Kidney (tissue), 14 donors: ENCODE measurements around the gene STEAP1B. TPM values are rescaled to one million over a fixed set of nuclear protein-coding genes. Genes with fewer than 3 reads are reported as not detected.

Source experiments
- DNase-seq, 5 donors: peaks; one replicate each; pipeline ENCODE4 v3.0.0-alpha.2; 2013 to 2020
- FAIRE-seq: peaks from 2 replicates; lab custom pipeline; 2012; peaks lifted over from hg19 to GRCh38; lab: Jason Lieb, UNC
- H3K27ac ChIP-seq, 2 donors: one replicate each; pipeline ENCODE4 v1.7.0; 2013; ENCODE audit warnings: low read depth in 2 of 2, low read length in 2 of 2, inconsistent platforms in 1 of 2
- H3K27me3 ChIP-seq: one replicate; pipeline ENCODE4 v1.7.1; 2013; ENCODE audit warnings: low read length, inconsistent platforms; ENCODE audit not compliant: control insufficient read depth, insufficient read depth
- H3K36me3 ChIP-seq, 3 donors: one replicate each; pipeline versions ENCODE4 v1.7.0 to v1.7.1; 2013; ENCODE audit warnings: low read length in 3 of 3, control low read depth in 1 of 3, inconsistent platforms in 1 of 3; ENCODE audit not compliant: insufficient read depth in 3 of 3, control insufficient read depth in 2 of 3
- H3K4me1 ChIP-seq, 3 donors: one replicate each; pipeline versions ENCODE4 v1.7.0 to v1.7.1; 2013; ENCODE audit warnings: low read length in 3 of 3, inconsistent platforms in 1 of 3, low read depth in 1 of 3; ENCODE audit not compliant: control insufficient read depth in 2 of 3, insufficient read depth in 2 of 3
- H3K4me3 ChIP-seq, 3 donors: one replicate each; pipeline versions ENCODE4 v1.7.0 to v1.8.1; 2013; ENCODE audit warnings: low read length in 3 of 3, control low read depth in 1 of 3, inconsistent platforms in 1 of 3
- H3K9ac ChIP-seq, 3 donors: one replicate each; pipeline versions ENCODE4 v1.7.0 to v1.7.1; 2013; ENCODE audit warnings: low read length in 3 of 3, control low read depth in 1 of 3, inconsistent platforms in 1 of 3
- H3K9me3 ChIP-seq, 3 donors: one replicate each; pipeline versions ENCODE4 v1.7.0 to v1.7.1; 2013; ENCODE audit warnings: low read length in 3 of 3, control low read depth in 1 of 3, inconsistent platforms in 1 of 3; ENCODE audit not compliant: control insufficient read depth in 2 of 3, insufficient read depth in 1 of 3
- CTCF ChIP-seq: IDR thresholded peaks from 3 replicates; pipeline ENCODE4 v1.5.1; 2012; ENCODE audit warnings: mild to moderate bottlenecking, moderate library complexity, borderline replicate concordance; ENCODE audit not compliant: insufficient read depth; ENCODE audit errors: extremely low read depth
- intact Hi-C: fragments of 100-400 bp; cut with DNase I; formaldehyde crosslinking; loops from one replicate; pipeline ENCODE4 v1.11.1; 2022
- polyA plus RNA-seq: library from polyadenylated mRNA; stranded (reverse); fragments of 350-450 nt; fragmentation: Illumina TruSeq; extraction: RNeasy Lipid Tissue Mini Kit (QIAGEN cat#74804); gene quantifications from one replicate; pipeline ENCODE4 v1.2.3, GENCODE V29; 2014; ENCODE audit warnings: low read depth, low replicate concordance; ENCODE audit not compliant: insufficient read depth
- total RNA-seq: library from RNA; stranded (reverse); fragmentation: NEBNext Ultra II Directional; extraction: Animal tissue kit (Norgen Biotek cat#: 25700); gene quantifications from one replicate; pipeline ENCODE4 v1.2.1, GENCODE V29; 2021
- donor health status: control.
- donor health status: control.
- donor health status: control.
- donor health status: control.
- donor health status: control.
- donor health status: DM: yes; HTN: yes; CAD: no.
- donor health status: Normal renal cell carcinoma (clear cell type).

The STEAP1B gene
- total and polyA plus RNA-seq, 2 donors from 2014 or later: 0.79 TPM; not detected in 1

DNA sequence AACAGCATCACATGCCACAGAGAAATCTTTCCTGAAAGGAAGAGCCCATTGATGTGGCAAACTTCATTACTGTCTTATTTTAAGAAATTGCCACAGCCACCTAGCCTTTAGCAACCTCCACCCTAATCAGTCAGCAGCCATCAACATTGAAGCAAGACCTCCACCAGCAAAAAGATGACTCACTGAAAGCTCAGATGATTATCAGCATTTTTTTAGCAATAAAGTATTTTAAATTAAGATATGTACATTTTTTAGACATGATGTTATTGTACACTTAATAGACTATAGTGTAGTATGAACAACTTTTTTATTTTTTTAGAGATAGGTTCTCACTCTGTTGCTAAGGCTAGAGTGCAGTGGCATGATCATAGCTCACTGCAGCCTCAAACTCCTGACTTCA lies 14.8 kb downstream of the STEAP1B start:
- no peak overlapping the region for H3K9ac ChIP-seq

DNA sequence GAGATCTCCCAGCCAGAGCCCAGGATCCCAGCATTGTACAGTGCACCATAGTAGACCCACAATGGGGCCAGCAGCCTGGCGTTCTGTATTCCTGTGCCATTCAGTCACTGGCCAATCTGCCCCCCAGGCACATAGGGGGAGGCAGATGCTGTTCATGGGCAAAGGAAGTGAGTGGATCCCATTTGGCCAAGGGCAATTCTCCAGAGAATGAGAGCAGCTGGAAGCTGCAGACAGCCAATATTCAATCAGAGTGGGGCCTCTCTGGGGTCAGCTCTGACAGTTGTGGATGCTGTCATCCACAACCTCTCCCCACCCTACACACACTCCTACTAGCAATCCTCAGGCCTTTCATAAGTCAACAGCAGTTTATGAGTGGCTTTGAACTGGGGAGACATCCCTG lies 17.5 kb downstream of the STEAP1B start:
- no peaks in the 10 kb centered on the region for H3K4me1 ChIP-seq
- no peak overlapping the region for H3K4me3 ChIP-seq
- DNase-seq: no peak
- no peaks in the 10 kb centered on the region for H3K27me3 ChIP-seq
- no peak for TF ChIP-seq CTCF
- no peaks in the 10 kb centered on the region for H3K9me3 ChIP-seq
- intact Hi-C loops: no loop called here
- H3K27ac ChIP-seq: no peak overlapping the region
- H3K36me3 ChIP-seq: no peaks in the 10 kb centered on the region
- H3K9ac ChIP-seq: no peak overlapping the region
- FAIRE-seq: no peak

More for the DNA sequence above, 14.8 kb downstream of the STEAP1B start:
- Histone ChIP-seq H3K27me3 (no peaks in the 10 kb centered on the region), H3K9me3 (no peaks in the 10 kb centered on the region), H3K4me1 (no peaks in the 10 kb centered on the region), H3K27ac (no peak overlapping the region), H3K4me3 (no peak overlapping the region), H3K36me3 (no peaks in the 10 kb centered on the region)
- DNase-seq (no peak), FAIRE-seq (no peak)
- TF ChIP-seq CTCF: no peak
- intact Hi-C loops: loop anchor here (5.0 kb wide), 1 partner anchor 373 kb away; no protein-coding TSS in a partner anchor

DNA sequence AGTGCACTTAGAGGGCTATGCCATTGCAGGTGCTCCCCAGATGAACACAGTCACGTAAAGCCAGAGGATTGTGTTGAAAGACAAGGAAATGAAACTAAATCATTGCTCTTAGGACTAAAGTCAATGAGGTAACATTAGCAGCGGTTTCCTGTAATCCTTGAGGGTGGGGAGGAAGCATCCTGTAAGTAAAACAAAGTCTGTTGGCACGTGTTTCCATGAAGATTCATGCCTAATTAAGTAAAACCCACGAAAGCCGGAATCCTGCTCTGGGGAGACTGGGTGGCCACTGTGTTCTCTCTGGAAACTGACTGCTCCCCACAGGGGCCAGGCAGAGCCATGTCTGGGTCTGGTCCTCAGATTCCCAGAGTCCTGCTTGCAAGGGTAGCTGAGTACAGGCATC lies 18.3 kb downstream of the STEAP1B start:
- DNase-seq (peak in 3 of 5 donors; percentile 24 to 61 (median 48)), FAIRE-seq (no peak)
- Histone ChIP-seq H3K4me3 (no peak overlapping the region), H3K9me3 (no peaks in the 10 kb centered on the region), H3K4me1 (no peaks in the 10 kb centered on the region), H3K9ac (no peak overlapping the region), H3K27me3 (no peaks in the 10 kb centered on the region), H3K36me3 (no peaks in the 10 kb centered on the region), H3K27ac (no peak overlapping the region)
- intact Hi-C loops: no loop called here
- TF ChIP-seq CTCF: no peak

- Histone ChIP-seq H3K9ac (no peak overlapping the region), H3K27ac (no peak overlapping the region), H3K9me3 (no peaks in the 10 kb centered on the region), H3K36me3 (no peaks in the 10 kb centered on the region), H3K27me3 (no peaks in the 10 kb centered on the region), H3K4me3 (no peak overlapping the region), H3K4me1 (no peaks in the 10 kb centered on the region)
- intact Hi-C loops: no loop called here
- DNase-seq (no peak), FAIRE-seq (no peak)
- TF ChIP-seq CTCF: no peak
Measured at GRCh38 chr7:22480523-22481075, 19.4 kb downstream of the STEAP1B start.
